GM21528 (cell line): ENCODE data around the gene CLIC2.
"Not testable (repeated sequence)": the region's sequence is repeated elsewhere in the genome, so short reads cannot be mapped to it uniquely, and the experiment has no call there.

Experiments used
- ATAC-seq: cut with Tn5 transposase; IDR thresholded peaks from one replicate; pipeline ENCODE4 v1.9.1; 2021; ENCODE audit warnings: mild to moderate bottlenecking, moderate library complexity; ENCODE audit not compliant: unreplicated experiment, low FRiP score

The CLIC2 gene

DNA sequence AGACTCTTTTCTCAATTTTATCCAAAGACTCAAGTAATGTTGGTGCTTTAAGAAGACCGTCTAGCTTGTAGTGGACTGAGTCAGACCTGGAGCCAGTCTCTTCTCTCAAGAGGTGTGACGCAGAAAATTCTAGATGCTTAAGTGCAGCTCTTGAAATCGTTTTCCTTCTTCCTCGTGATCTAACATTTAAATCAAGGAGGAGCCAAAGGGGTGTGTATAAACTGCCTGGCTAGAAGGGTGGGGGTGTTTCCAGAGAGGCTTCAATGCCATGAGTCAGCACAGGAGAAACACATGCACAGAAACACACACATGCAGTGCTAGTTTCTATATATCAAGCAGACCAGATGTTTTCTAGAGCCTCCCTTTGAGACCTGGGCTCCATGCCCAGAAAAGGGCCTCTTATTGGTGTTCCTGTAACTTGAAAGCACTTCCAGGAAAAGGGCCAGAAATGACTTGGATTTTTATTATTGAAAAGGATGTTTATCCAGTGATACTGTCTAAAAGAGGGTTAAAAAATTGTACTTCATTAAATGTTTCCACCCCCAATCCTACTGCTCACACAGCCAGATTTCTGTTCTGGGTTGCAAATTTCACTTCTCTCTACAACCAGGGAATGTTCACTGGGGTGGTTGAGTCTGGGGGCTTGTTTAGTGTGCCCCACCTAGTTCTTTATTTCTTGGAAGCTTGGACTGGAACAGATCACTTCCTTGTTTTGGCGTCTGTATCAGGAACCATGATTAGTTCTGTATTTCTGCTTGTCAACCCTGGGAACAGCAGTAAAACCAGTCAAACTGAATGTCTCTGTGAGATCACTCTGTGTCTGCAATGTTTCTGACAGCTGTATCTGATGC lies at the start of gene CLIC2:
CLIC2 (minus strand) TSS at position 129 of the 851 bp plus-strand sequence. CDS start 187 bp downstream, outside the sequence.
- no peak for ATAC-seq

DNA sequence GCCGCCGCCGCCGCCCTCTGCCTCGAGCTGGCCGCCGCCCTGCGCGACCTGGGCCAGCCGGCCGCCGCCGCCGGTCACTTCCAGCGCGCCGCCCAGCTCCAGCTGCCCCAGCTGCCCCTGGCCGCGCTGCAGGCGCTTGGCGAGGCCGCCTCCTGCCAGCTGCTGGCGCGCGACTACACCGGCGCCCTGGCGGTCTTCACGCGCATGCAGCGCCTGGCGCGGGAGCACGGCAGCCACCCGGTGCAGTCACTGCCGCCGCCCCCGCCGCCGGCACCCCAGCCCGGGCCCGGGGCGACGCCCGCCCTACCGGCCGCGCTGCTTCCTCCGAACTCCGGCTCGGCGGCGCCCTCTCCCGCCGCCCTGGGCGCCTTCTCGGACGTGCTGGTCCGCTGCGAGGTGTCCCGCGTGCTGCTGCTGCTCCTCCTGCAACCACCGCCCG lies 48.1 kb upstream of the CLIC2 start:
- ATAC-seq: peak; percentile 61

DNA sequence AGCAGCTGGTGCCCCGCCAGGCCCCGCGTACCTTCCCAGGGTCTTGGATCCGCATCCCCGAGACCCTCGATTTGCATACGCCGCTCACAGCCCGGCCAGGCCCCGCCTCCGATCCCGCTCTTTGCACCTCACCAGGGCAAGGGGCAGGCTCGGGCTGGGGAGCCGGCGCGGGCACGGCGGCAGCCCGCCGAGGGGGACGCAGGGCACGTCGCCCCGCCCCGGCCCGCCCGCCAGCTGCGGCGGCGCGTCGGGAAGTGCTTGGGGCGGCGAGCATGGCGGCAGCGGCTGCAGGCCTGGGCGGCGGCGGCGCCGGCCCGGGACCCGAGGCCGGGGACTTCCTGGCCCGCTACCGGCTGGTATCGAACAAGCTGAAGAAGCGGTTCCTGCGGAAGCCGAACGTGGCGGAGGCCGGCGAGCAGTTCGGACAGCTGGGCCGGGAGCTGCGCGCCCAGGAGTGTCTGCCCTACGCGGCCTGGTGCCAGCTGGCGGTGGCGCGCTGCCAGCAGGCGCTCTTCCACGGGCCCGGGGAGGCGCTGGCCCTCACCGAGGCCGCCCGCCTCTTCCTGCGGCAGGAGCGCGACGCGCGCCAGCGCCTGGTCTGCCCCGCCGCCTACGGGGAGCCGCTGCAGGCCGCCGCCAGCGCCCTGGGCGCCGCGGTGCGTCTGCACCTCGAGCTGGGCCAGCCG lies 47.6 kb upstream of the CLIC2 start, which contains the start of gene F8A2:
F8A2 (plus strand) TSS at position 253 of the 686 bp plus-strand sequence; CDS start at position 273, 20 bp downstream.
- peak; percentile 84 for ATAC-seq

DNA sequence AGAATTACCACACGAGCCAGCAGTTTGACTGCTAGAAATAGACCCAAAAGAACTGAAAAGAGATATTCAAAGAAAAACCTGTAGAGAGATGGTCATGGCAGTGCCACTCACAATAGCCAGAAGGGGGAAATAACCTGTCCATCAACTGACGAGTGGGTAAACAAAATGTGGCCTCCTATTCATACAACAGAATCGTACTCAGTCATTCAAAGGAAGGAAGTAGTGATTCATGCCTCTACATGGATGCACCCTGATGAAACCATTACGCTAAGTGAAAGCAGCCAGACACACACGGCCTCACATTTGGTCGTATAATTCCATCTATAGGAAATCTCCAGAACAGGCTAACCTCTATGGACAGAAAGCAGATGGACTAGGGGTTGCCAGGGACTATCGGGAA lies 45.4 kb upstream of the CLIC2 start:
- not testable (repeated sequence) for ATAC-seq

DNA sequence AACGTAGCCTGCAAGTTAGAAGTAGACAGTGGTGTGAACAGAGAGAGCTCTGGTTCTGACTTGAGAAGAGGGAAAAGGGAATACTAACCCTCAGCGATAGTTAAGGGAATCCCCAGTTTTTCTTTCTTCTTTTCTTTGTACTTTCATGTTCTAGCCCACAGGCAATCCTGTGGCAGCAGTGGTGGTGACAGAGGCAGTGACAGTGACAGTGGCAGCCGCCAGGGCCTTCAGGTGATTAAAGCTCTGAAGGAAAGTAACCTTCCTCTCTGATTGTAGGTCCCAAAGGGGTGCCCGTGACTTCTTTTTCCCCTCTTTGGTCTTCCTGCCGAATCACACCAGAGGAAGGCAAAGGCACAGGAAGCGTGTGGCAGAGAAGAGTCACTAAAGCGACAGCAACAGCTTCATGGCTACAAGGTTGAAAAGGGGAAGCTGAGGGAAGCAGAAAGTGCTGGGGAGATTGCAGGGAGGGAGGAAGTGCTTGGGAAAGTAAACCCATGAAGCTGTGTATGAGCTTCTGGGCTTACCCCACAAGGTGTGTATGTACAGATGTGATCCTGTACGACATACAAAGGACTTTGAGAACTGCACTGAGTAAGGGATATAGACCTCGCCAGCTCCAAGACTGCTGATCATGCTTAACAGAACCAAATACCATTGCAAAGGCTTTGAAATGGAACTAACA lies 39.5 kb upstream of the CLIC2 start:
- not testable (repeated sequence) for ATAC-seq

DNA sequence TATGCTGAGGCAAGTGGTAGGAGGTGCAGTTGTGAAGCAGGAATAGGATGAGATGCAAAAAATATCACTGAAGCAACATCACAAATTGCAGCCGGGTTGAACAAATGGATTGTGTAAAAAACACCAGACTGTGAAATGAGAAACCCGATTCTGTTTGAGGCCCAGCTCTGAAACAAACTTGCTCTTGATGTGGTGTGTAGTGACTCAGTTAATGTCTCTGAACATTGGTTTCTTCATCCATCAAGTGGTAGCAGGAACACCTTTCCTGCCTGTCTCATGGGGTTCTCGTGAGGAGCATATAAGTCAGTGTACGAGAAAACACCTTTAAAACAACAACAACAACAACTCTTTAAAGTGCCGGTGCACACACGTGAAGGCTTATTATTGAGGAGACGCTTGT lies 29.3 kb upstream of the CLIC2 start:
- ATAC-seq: not testable (repeated sequence)

DNA sequence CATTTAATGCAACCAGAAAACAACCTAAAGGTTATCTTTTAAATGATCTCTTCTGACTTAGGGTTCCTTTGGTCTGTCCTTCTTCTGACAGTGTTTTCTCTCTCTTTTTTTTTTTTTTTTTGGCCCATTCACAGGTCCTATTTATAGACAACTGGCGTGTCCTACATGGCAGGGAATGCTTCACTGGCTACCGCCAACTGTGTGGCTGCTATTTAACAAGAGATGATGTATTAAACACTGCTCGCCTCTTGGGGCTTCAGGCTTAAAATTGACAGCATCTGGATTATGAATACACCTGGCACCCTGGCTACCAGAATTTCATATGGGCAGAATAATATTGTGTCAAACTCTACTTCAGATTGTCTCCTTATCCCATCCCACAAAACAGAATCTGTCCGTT lies 15.0 kb upstream of the CLIC2 start:
- ATAC-seq: not testable (repeated sequence)

DNA sequence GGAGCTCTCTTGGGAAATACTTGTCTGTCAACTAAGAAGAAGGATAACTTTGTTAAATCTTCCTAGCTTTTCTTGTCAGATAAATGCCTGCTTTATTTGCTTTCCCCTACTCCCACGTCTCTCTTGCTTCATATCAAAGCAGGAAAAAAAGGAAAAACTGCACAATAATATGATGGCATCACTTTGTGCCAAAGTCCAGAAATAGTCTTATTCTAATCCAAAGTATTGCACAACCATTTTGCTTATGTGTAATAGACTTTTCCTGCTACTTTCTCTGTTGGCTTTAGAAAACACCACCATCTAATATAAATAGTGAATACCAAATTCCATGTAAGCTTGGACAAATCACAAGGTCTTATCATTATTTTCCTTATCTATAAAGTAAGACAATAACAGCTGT lies 11.3 kb upstream of the CLIC2 start:
- ATAC-seq: not testable (repeated sequence)

DNA sequence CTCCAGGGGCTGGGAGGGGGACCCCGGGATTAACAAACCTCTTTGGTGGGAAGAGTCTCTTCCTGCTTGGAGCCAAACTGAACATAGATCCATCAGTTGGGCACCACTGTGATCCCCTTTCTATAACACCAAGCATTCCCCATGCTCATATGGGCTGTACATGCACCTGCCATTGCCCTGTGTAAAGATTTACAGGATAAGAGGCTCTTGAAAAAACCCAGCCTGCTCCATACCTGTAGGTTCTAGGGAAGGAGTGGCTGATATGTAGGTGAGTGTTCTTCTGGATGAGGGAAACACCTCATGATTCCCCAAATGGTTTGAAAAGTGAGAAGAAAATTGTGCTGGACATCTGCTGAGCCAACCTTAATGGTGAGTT lies 911 bp upstream of the CLIC2 start:
- not testable (repeated sequence) for ATAC-seq

DNA sequence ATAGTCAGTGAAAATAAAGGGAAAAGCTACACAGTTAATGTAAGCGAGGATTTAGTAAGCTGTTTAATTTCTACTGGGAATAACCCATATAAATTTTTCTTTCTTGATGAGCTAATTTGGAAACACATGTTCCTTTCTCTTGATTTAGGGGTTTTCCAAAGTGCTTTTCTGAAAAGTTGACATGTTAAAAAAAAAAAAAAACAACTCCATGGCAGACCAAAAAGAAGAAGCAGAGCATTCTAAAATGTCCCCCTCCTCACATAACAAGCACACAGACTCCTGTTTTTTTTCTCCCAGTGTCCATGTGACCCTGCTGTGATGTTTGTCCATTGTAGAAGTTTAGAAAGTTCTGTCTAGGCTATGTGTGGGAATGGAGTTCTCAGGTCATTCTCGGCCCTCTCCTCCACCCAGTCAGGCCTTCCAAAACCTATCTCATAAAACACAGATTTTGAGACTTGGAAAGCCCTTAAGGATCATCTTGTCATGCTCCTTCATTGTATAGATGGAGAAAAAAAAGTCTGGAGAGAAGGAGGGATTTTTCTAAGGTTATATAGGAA lies 792 bp downstream of the CLIC2 start:
- ATAC-seq: no peak

DNA sequence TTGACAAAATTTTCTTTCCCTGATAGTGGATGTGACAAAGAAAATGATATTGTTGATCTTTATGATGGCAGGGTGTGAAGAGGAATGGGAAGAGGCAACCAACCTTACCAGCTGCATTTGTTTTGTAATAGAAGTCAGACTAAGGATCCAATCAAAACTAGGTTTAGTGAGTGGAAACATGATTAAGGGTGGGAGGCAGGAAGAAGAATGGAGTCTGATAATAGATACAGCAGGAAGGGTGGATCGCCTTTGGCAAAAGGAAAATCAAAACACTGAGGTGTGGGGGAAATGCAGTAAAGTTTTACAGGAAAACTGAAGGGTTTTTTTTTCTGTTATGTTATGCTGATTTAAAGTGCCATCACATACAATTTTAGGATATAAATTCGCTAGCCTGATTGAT lies 3.4 kb downstream of the CLIC2 start:
- ATAC-seq: no peak

DNA sequence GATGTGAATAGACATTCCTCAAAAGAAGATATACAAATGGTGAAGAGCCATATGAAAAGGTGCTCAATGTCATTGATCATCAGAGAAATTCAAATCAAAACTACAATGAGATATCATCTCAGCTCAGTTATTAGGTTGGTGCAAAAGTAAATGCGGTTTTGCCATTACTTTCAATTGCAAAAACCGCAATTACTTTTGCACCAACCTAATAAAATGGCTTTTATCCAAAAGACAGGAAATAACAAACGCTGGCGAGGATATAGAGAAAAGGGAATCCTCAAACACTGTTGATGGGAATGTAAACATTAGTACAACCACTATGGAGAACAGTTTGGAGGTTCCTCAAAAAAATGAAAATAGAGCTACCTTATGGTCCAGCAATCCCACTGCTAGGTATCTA lies 5.1 kb downstream of the CLIC2 start:
- ATAC-seq: no peak

DNA sequence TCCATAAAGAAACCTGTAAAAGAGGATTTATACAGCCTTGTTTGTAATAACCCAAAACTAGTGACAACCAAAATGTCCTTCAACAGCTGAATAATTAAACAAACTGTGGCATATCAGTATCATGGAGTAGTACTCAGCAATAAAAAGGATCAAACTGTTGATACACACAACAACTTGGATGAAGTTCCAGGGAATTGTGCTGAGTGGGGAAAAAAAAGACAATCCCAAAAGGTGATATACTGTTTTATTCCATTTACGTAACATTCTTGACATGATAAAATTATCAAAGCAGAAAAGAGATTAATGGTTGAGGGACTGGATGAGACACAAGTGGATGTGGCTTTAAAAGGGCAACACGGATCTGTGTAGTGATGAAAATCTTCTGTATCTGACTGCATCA lies 7.8 kb downstream of the CLIC2 start:
- ATAC-seq: no peak

DNA sequence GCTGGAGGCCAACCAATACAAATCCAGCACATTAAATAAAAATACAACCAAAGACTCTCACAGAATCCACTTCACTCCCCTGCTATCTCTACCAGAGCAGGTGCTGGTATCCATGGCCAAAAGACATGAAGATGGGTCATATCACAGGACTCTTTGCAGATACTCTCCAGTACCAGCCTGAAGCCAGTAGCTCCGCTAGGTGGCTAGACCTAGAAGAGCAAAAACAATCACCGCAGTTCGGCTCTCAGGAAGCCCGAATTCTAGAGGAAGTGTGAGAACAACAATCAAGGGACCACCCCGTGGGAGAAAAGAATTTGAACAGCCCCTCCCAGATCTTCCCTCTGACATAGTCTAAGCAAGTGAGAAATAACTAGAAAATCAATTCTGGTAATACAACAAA lies 20.2 kb downstream of the CLIC2 start:
- ATAC-seq: no peak

DNA sequence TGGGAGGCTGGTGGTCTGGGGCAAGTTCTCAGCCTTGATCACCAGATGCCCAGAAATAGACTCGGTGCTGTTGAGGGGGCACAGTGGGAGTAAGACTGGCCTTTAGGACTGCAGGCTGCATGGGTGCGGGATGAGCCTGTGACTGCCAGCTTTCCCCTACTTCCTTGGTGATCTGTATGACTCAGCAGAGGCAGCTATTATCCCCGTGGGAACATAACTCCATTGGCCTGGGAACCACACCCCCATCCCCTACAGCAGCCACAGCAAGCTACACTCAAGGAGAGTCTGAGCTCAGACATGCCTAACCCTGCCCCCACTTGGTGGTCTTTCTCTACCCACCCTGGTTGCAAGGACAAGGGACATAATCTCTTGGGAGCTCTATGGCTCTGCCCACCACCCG lies 20.6 kb downstream of the CLIC2 start:
- no peak for ATAC-seq

DNA sequence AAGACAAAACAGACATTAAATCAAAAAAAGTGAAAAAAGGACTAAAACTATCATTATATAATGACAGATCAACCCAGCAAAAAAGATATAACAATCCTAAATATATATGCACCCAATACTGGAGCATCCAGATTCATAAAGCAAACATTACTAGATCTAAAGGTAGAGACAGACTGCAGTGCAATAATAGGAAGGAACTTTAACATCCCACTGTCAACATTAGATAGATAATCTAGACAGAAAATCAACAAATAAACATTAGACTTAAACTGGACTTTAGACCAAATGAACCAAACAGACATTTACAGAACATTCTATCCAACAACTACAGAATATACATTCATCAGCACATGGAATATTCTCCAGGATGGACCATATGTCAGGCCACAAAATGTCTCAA lies 40.6 kb downstream of the CLIC2 start:
- ATAC-seq: no peak

DNA sequence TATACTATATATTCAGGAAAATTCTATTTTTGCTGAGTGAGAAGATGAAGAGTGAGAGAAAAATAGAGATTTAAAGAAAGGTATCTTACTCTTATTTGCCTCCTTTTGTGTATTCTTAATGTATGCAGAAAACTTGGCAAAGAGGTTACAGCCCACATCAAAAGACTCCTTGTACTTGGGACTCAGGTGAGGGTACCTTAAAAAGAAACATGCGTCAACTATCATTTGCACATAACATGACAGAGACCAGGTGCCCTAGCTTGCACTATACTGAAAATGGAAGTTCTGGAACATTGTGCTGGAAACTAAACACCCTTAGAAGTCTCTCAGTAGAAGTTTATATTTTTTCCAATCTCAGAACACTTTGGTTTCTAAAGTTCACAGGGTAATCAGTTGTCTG lies 54.5 kb downstream of the CLIC2 start:
- no peak for ATAC-seq

DNA sequence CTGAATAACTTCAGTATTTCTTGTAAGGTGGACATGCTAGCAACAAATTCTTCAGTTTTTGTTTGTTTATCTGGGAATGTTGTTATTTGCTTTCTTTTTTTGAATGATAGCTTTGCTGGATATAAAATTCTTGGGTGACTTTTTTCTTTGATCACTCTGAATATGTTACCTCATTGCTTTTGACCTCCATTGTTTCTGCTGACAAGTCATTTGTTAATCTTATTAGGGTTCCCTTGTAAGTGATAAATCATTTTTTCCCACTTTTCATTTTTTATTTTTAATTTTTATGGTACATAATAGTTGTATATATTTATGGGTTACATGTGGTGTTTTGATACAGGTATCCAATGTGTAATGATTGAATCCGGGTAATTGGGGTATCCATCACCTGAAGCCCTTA lies 63.4 kb downstream of the CLIC2 start:
- ATAC-seq: no peak

DNA sequence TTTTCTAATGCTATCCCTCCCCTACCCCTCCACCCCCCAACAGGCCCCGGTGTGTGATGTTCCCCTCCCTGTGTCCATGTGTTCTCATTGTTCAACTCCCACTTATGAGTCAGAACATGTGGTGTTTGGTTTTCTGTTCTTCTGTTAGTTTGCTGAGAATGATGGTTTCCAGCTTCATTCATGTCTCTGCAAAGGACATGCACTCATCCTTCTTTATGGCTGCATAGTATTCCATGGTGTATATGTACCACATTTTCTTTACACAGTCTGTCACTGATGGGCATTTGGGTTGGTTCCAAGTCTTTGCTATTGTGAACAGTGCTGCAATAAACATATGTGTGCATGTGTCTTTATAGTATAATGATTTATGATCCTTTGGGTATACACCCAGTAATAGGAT lies 66.4 kb downstream of the CLIC2 start:
- not testable (repeated sequence) for ATAC-seq

DNA sequence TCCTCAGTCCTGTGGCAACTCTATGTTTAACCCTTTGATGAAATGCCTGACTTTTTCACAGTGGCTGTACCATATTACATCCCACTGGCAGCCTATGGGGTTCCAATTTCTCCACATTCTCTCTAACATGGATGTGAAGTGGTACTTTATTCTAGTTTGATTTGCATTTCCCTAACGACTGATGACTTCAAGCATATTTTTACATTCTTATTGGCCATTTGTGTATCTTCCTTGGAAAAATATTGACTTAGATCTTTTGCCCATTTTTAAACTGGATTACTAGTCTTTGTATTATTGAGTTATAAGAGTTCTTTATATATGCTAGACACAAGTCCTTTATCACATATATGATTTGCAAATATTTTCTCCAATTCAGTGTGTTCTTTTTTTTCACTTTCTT lies 68.0 kb downstream of the CLIC2 start:
- no peak for ATAC-seq
